GM12865 (cell line): ENCODE results near the gene MICAL2.

Experiments
- DNase-seq: peaks from one replicate; pipeline ENCODE4 v3.0.0; 2010; ENCODE audit warnings: low read depth
- H3K4me3 ChIP-seq: 2 replicates; pipeline ENCODE4 v1.5.1; 2011; ENCODE audit warnings: mild to moderate bottlenecking, low read depth, low read length, control low read depth
- CTCF ChIP-seq: IDR thresholded peaks from 2 replicates; pipeline ENCODE4 v1.5.1; 2011; ENCODE audit warnings: low read length, control low read depth, low read depth, inconsistent platforms; ENCODE audit not compliant: insufficient read depth; ENCODE audit errors: missing control alignments

MICAL2 gene

GRCh38 chr11:12175694-12176241, 65.4 kb downstream of the MICAL2 start:
- no peak overlapping the region for H3K4me3 ChIP-seq
- TF ChIP-seq CTCF = no peak
- DNase-seq = peak; percentile 59

- no peak for TF ChIP-seq CTCF
- no peak for DNase-seq
These were observed 66.0 kb downstream of the MICAL2 start for GRCh38 chr11:12176410-12176809.

GRCh38 chr11:12177739-12178338, 67.4 kb downstream of the MICAL2 start:
- TF ChIP-seq CTCF = no peak
- DNase-seq = no peak
- H3K4me3 ChIP-seq = no peak overlapping the region

More at GRCh38 chr11:12176410-12176809, 66.0 kb downstream of the MICAL2 start:
- no peak overlapping the region for H3K4me3 ChIP-seq

- DNase-seq = no peak
- H3K4me3 ChIP-seq = no peak overlapping the region
- no peak for TF ChIP-seq CTCF
These were observed 68.6 kb downstream of the MICAL2 start for GRCh38 chr11:12179019-12179418.

GRCh38 chr11:12179531-12179930, 69.1 kb downstream of the MICAL2 start:
- no peak overlapping the region for H3K4me3 ChIP-seq
- TF ChIP-seq CTCF = no peak
- DNase-seq = no peak

- TF ChIP-seq CTCF = no peak
- no peak for DNase-seq
- no peak overlapping the region for H3K4me3 ChIP-seq
These were observed 70.1 kb downstream of the MICAL2 start for GRCh38 chr11:12180257-12181205.
